Measurements from ENCODE around the gene ZBTB7C. TPM values are rescaled to one million over a fixed set of nuclear protein-coding genes. Genes with fewer than 3 reads are reported as not detected.

Gene ZBTB7C
- total and polyA plus RNA-seq, 2 of the 8 experiments (the other 6 are each of a cell fraction or from before 2014, with no cell fraction given) = 0.15 to 0.45 TPM

- no peak overlapping the region for H3K14ac ChIP-seq (ENCODE audit: insufficient read length)
- H3K4ac ChIP-seq (replicated peaks; ENCODE audit: insufficient read length, low read depth, low read length) = no peak overlapping the region
- H2BK20ac ChIP-seq (ENCODE audit: low read length) = no peak overlapping the region
- H3K79me2 ChIP-seq (ENCODE audit: control insufficient read depth in 1 of 2, insufficient read depth in 2 of 2, low read length in 2 of 2) = no peaks in the 10 kb centered on the region
- POLR2A ChIA-PET (ENCODE audit: partially characterized antibody) = no interaction called here
- no peaks in the 10 kb centered on the region for H3K27me3 ChIP-seq (replicated peaks in 1 of 4; ENCODE audit: control insufficient read depth in 3 of 4, extremely low read depth in 1 of 4, insufficient read depth in 3 of 4, low read length in 3 of 4)
- peaks cover 0 to 3% of the 10 kb centered on the region in 2 experiments; a peak in 1 of 4 replicates for H3K9me3 ChIP-seq (ENCODE audit: insufficient read depth in 2 of 2, low read depth in 1 of 2, low read length in 1 of 2)
- DNase-seq (ENCODE audit: low read depth in 1 of 2, low spot score in 2 of 2) (no peak), FAIRE-seq (no peak)
- no peak overlapping the region for H3K9ac ChIP-seq (replicated peaks in 1 of 4; ENCODE audit: extremely low read depth in 1 of 4, low read depth in 3 of 4, low read length in 3 of 4)
- H2BK120ac ChIP-seq (replicated peaks; ENCODE audit: low read depth, low read length) = no peak overlapping the region
- no peak overlapping the region for H4K5ac ChIP-seq (ENCODE audit: insufficient read length, low read depth, low read length)
- H2BK15ac ChIP-seq (ENCODE audit: low read length) = no peak overlapping the region
- peaks cover 2% of the 10 kb centered on the region; the same call in 1 of the 2 replicates for H3K23me2 ChIP-seq (ENCODE audit: low read depth, low read length)
- H4K20me1 ChIP-seq (replicated peaks in 1 of 2; ENCODE audit: control insufficient read depth in 1 of 2, insufficient read depth in 2 of 2, low read length in 2 of 2) = no peaks in the 10 kb centered on the region
- H3K4me1 ChIP-seq (replicated peaks in 1 of 4; ENCODE audit: control insufficient read depth in 3 of 4, insufficient read depth in 4 of 4, low read length in 3 of 4) = peaks cover 0 to 3% (median 0%) of the 10 kb centered on the region in 4 experiments; a peak in 1 of 7 replicates
- CTCF ChIA-PET (ENCODE audit: partially characterized antibody) = interaction anchor here (0.7 kb wide), 1 partner anchor 427 kb away, joined by 3 read pairs; no protein-coding TSS in a partner anchor
- no peak overlapping the region for H2BK5ac ChIP-seq (ENCODE audit: low read depth, low read length)
- H3K36me3 ChIP-seq (ENCODE audit: control insufficient read depth in 2 of 4, insufficient read depth in 4 of 4, low read length in 3 of 4) = no peaks in the 10 kb centered on the region
- WGBS, 2 experiments (ENCODE audit: extremely low coverage in 1 of 2, insufficient coverage in 1 of 2, insufficient read length in 1 of 2, insufficient replicate concordance in 2 of 2, low coverage in 1 of 2, low lambda C conversion rate in 2 of 2, missing lambda C conversion rate in 1 of 2) = 87% methylated on average over 10 of the region's 10 CpGs; no CpG with 5 or more reads in 1 of the 2 experiments
- H2AK5ac ChIP-seq (ENCODE audit: low read depth, low read length) = no peak overlapping the region
- H3K18ac ChIP-seq (ENCODE audit: extremely low read depth, low read length) = no peak overlapping the region
- H4K91ac ChIP-seq (replicated peaks; ENCODE audit: insufficient read length, low read length) = no peak overlapping the region
- no peak overlapping the region for H2AFZ ChIP-seq (ENCODE audit: low read length)
- no peak overlapping the region for H3K23ac ChIP-seq (ENCODE audit: insufficient read length)
- H2BK12ac ChIP-seq (ENCODE audit: low read depth, low read length) = no peak overlapping the region
- H3K4me3 ChIP-seq (ENCODE audit: extremely low read depth in 1 of 4, insufficient read depth in 2 of 4, low read depth in 3 of 4, low read length in 4 of 4) = no peak overlapping the region
- H3K79me1 ChIP-seq (ENCODE audit: low read depth, low read length) = no peaks in the 10 kb centered on the region
- no peak overlapping the region for H3K4me2 ChIP-seq (ENCODE audit: insufficient read depth in 1 of 2, low read depth in 2 of 2, low read length in 2 of 2)
- H3K27ac ChIP-seq (ENCODE audit: low read depth, low read length) = no peak overlapping the region
- H3K56ac ChIP-seq (replicated peaks; ENCODE audit: insufficient read length, low read depth, low read length) = no peak overlapping the region
- no peak overlapping the region for H4K8ac ChIP-seq (ENCODE audit: extremely low read depth, insufficient read depth, low read length)
- TF ChIP-seq SUZ12 (IDR thresholded peaks at IDR 0.05; ENCODE audit: low read length) = no peak
- no peak for TF ChIP-seq CTBP2 (IDR thresholded peaks at IDR 0.05; ENCODE audit: borderline replicate concordance, insufficient read depth, insufficient read length, low read length)
- TF ChIP-seq KDM4A (IDR thresholded peaks at IDR 0.05; ENCODE audit: low read depth, low read length, severe bottlenecking) = no peak
- no peak for TF ChIP-seq JUN (IDR thresholded peaks at IDR 0.05; ENCODE audit: low read depth, low read length)
- TF ChIP-seq CEBPB (IDR thresholded peaks at IDR 0.05; ENCODE audit: low read depth, low read length) = no peak
- TF ChIP-seq GTF2F1 (IDR thresholded peaks at IDR 0.05; ENCODE audit: borderline replicate concordance, low read depth, low read length) = no peak
- no peak for TF ChIP-seq NANOG (IDR thresholded peaks at IDR 0.05; ENCODE audit: insufficient read depth, low read depth, low read length, poor library complexity, severe bottlenecking)
- TF ChIP-seq RNF2 (IDR thresholded peaks at IDR 0.05; ENCODE audit: borderline replicate concordance, low read depth, low read length, missing control alignments, poor library complexity, severe bottlenecking) = no peak
- TF ChIP-seq EZH2 (IDR thresholded peaks at IDR 0.05; ENCODE audit: low read depth, low read length, severe bottlenecking) = no peak
- no peak for TF ChIP-seq BACH1 (IDR thresholded peaks at IDR 0.05; ENCODE audit: low read length)
- no peak for TF ChIP-seq NRF1 (IDR thresholded peaks at IDR 0.05; ENCODE audit: low read depth, low read length)
- no peak for TF ChIP-seq CREB1 (IDR thresholded peaks at IDR 0.05)
- no peak for TF ChIP-seq BRCA1 (IDR thresholded peaks at IDR 0.05; ENCODE audit: low read depth, low read length)
Measured at GRCh38 chr18:48201337-48202005, 207.7 kb downstream of the ZBTB7C start.
